Measurements from ENCODE around the gene E2F8. TPM values are rescaled to one million over a fixed set of nuclear protein-coding genes. Genes with fewer than 3 reads are reported as not detected.

Gene E2F8
- polyA plus RNA-seq, 1 of the 3 experiments (the other 2 are of a cell fraction): 2.7 TPM

GRCh38 chr11:19239039-19239438 lies 1.7 kb downstream of the E2F8 start:
- Histone ChIP-seq H3F3A (replicated peaks; ENCODE audit: insufficient read depth) (no peaks in the 10 kb centered on the region), H3K9me3 (no peaks in the 10 kb centered on the region), H3K79me2 (ENCODE audit: insufficient read depth) (no peaks in the 10 kb centered on the region; the same call in none of the 2 replicates), H2AFZ (ENCODE audit: low read depth) (no peak overlapping the region), H3K27me3 (ENCODE audit: insufficient read depth) (no peaks in the 10 kb centered on the region), H3K9ac (no peak overlapping the region), H3K4me2 (no peak overlapping the region), H3K9me2 (no peaks in the 10 kb centered on the region), H4K20me1 (ENCODE audit: insufficient read depth) (no peaks in the 10 kb centered on the region), H3K36me3 (replicated peaks in 1 of 2; ENCODE audit: control insufficient read depth in 1 of 2, insufficient read depth in 2 of 2, low read length in 1 of 2) (peaks cover 0 to 21% of the 10 kb centered on the region in 2 experiments), H3K4me1 (ENCODE audit: control insufficient read depth in 1 of 2, insufficient read depth in 2 of 2, low read depth in 1 of 2, low read length in 1 of 2) (peaks cover 0 to 9% of the 10 kb centered on the region in 2 experiments; a peak in 2 of 4 replicates), H3K4me3 (ENCODE audit: low read depth in 2 of 2, low read length in 1 of 2) (no peak overlapping the region), H3K27ac (ENCODE audit: low read depth in 2 of 2, low read length in 1 of 2) (no peak overlapping the region)
- WGBS (ENCODE audit: low lambda C conversion rate): 98% methylated on average over 3 of the region's 3 CpGs
- no peak for DNase-seq
- POLR2A ChIA-PET: no interaction called here
- no peak for TF ChIP-seq RCOR1 (IDR thresholded peaks at IDR 0.05; ENCODE audit: low read length)
- no peak for TF ChIP-seq ELF1 (IDR thresholded peaks at IDR 0.05)
- TF ChIP-seq RAD21 (IDR thresholded peaks at IDR 0.05; ENCODE audit: low read length): no peak
- TF ChIP-seq TEAD4 (IDR thresholded peaks at IDR 0.05; ENCODE audit: borderline replicate concordance, insufficient read depth): no peak
- no peak for TF ChIP-seq CHD2 (IDR thresholded peaks at IDR 0.05; ENCODE audit: low read length, partially characterized antibody)
- no peak for TF ChIP-seq USF1 (IDR thresholded peaks at IDR 0.05; ENCODE audit: borderline replicate concordance, low read depth)
- no peak for TF ChIP-seq SIN3A (IDR thresholded peaks at IDR 0.05; ENCODE audit: borderline replicate concordance, low read depth, low read length)
- TF ChIP-seq FOSL2 (IDR thresholded peaks at IDR 0.05; ENCODE audit: borderline replicate concordance, low read depth): no peak
- TF ChIP-seq ZBTB33 (IDR thresholded peaks at IDR 0.05; ENCODE audit: borderline replicate concordance, low read depth): no peak
- no peak for TF ChIP-seq GATA2 (CRISPR knock-in tag; IDR thresholded peaks at IDR 0.05)
- no peak for TF ChIP-seq NFIC (IDR thresholded peaks at IDR 0.05; ENCODE audit: borderline replicate concordance)
- TF ChIP-seq PBX3 (IDR thresholded peaks at IDR 0.05): no peak
- TF ChIP-seq NRF1 (IDR thresholded peaks at IDR 0.05; ENCODE audit: low read depth, low read length): no peak
- no peak for TF ChIP-seq REST (IDR thresholded peaks at IDR 0.05; ENCODE audit: low read depth, low read length)
- CTCF ChIA-PET: interaction anchor here (0.7 to 2.9 kb wide), 6 partner anchors 9 to 438 kb away, joined by 3 to 11 read pairs (median 4); no protein-coding TSS in a partner anchor
